Epithelial cell of proximal tubule (primary cell): ENCODE data around the gene SCP2. TPM values are rescaled to one million over a fixed set of nuclear protein-coding genes. Genes with fewer than 3 reads are reported as not detected.

ENCODE experiments used
- DNase-seq: peaks from one replicate; pipeline ENCODE4 v3.0.0-alpha.2; 2011; ENCODE audit warnings: low read depth
- H3K4me3 ChIP-seq: 2 replicates; pipeline ENCODE4 v1.5.1; 2011; ENCODE audit warnings: low read depth, mild to moderate bottlenecking, low read length
- CTCF ChIP-seq: conservative IDR thresholded peaks from 2 replicates; pipeline ENCODE4 v1.5.1; 2012; ENCODE audit warnings: low read depth, mild to moderate bottlenecking, low read length
- total RNA-seq: library from RNA; depleted of rRNA; stranded (reverse); fragments of >200 nt; gene quantifications from 2 replicates; pipeline ENCODE4 v1.2.3, GENCODE V29; 2015

SCP2 gene
- total RNA-seq, 1 donor from 2014 or later = 110 TPM

- no peak for DNase-seq
These were observed 104.7 kb downstream of the SCP2 start for GRCh38 chr1:53031732-53032131.

GRCh38 chr1:53037159-53037558, 110.1 kb downstream of the SCP2 start:
- DNase-seq = no peak
- TF ChIP-seq CTCF = no peak
- no peak overlapping the region for H3K4me3 ChIP-seq

More at GRCh38 chr1:53031732-53032131, 104.7 kb downstream of the SCP2 start:
- TF ChIP-seq CTCF = no peak
- no peak overlapping the region for H3K4me3 ChIP-seq

- no peak for TF ChIP-seq CTCF
- DNase-seq = no peak
- H3K4me3 ChIP-seq = no peak overlapping the region
These were observed 111.5 kb downstream of the SCP2 start for GRCh38 chr1:53038566-53038965.

GRCh38 chr1:53043271-53043670, 116.2 kb downstream of the SCP2 start:
- no peak overlapping the region for H3K4me3 ChIP-seq
- DNase-seq = no peak
- TF ChIP-seq CTCF = no peak

- H3K4me3 ChIP-seq = no peak overlapping the region
- no peak for DNase-seq
- no peak for TF ChIP-seq CTCF
These were observed 117.8 kb downstream of the SCP2 start for GRCh38 chr1:53044926-53045325.

GRCh38 chr1:53046930-53047329, 119.9 kb downstream of the SCP2 start:
- no peak overlapping the region for H3K4me3 ChIP-seq
- TF ChIP-seq CTCF = no peak
- DNase-seq = no peak
